ENCODE measurements around the gene ISOC1.

ISOC1 gene

DNA sequence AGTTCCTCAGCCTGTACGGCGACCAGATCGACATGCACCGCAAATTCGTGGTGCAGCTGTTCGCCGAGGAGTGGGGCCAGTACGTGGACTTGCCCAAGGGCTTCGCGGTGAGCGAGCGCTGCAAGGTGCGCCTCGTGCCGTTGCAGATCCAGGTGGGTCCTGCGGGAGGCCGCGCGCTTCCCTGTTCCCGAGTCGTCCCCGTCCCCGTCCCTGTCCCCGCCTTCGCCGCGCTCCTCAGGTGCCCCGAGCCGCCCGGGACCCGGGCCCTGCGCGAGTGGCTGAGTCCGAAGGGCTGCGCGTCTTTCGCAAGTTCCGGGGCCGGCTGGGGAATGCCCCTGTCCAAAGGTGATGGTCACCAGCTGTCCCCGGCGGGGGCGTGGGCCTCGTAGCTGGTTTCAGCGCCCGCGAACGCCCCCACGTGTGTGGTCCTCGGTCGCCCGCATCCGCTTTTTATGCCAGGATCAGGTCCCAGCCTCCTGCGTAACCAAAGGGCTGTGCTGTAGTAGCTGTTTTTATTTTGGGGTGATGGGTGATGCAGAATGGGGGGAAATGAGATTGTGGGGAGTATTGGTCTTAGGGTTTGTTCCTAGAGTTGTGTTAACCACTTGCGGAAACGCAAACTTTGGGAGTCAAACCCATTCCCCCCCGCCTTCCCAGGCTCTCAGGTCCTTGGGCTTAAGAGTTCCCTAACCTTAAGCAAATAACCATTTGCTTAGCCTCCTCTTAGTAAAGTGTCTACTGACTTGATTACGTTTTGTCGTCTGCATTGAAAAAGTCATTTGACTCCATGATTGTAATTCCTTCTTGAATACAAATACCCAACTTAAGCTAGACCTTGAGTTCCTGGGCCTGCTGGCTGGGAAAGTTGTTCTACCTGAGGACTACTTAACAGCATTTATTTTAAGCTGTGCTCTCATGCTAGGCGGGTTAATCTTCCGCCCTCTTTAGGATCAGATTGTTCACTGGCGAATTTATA, 663 bp downstream of the ISOC1 start:
- peak; percentile 17 for DNase-seq

DNA sequence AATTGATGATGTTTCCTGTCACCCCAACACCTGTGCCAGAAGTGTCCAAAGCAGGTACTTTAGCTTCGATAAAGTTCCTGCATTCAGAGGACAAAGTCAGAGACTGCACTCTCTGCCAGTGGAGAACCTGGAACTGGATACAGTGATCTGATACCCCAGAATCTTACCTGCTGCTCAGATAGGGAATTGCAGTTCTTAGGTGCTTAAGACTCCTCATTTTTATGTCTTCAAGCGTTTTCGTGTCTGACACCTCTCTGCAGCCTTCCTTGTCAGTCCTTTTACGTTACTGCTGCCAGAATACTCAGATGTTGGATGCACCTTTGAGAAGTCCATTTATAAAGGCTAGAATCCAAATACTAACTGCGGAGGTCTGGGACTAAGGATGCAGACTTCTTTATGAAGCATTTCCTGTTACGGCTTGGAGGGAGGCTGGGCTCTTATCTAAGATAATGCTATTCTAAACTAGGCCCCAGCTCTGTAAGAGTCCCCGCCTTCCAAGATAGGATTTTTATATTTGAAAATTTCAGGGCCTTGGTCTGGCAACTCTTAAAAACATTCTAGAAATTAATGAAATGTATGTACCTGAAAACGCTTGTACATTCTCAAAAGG, 1.9 kb downstream of the ISOC1 start:
- no peak for DNase-seq

DNA sequence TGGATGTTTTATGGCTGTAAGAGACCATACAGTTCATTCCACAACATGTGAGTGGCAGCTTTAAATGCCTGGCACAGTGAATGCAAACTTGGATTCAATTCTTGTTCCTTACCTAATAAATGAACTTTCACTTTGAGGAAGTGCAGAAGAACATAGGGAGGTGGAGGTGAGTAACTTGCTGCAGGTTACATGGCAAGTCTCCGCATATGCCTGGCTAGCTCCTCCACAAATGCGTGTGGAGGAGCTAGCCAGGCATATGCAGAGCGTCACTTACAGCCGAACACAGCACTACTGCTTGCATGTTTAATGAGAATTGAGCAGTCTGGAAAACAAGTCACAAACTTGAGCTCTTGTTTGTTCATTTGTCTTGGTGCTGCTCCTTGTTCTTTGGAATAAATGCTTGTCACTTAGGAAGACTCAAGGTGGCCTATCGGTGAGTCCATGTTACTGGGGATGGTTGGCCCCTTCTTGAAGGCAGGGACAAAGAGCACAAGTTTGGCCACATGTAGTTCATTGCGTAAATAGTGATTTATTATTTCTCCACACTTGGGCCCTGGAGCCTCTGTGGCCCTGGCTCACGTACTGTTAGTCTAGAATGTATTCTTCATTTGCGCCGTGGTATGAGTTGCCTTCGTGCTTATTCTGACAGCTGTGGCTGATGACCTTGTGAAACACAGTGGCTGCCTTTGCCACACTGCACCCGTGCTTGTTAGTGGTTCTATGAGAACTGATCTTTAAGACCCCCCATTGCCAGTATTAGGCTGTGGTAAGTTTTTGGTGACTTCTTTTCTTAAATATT, 3.1 kb downstream of the ISOC1 start:
- DNase-seq: no peak

DNA sequence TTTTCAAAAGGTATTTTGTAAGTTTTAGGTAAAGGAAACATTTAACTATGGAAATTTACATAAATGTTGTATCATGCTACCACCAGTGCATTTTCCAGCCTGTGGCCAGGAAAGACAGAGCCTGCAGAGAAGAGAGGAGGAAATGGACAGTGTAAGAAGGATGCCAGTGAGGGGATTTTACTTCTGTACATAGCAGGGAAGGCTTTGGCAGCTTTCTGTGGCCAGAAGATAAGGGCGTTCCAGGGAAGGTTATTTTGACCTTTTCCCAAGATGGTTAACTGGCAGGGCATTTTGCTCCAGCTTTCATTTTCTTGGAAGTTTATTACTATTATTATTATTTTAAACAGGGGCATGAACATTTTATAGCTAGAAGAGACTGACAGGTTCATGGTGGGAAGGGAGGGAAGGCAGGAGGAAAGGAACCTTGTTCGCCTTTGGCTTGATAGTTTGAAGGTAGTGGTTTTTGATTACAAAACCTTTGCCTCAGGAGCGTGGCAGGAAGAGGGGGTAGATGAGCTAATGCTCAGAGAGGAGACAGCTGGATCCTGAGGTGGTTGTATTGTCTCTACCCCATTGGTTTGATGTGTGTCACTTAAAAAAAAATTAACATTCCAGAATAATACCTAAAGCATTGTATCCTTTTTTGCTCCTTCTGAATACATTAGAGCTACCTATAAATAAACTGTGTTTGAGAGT, 4.1 kb downstream of the ISOC1 start:
- no peak for DNase-seq

DNA sequence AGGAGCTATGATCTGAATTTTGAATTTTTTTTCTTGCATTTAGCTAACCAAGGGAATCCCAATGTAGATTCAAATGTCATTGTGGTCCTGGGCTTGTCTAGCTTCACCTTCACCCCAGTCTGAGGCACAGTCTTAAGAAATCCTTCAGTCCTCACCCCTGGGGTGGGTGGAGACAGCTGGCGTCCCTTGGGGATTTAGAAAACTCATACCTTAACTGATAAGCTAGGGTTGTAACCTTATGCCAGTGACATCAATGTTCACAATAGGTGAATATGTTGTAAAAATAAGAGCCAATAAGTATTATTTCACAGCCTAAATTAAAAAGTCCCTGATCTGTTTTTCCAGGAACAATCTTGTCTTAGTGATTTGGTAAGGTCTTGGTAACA, 4.6 kb downstream of the ISOC1 start:
- DNase-seq: no peak

DNA sequence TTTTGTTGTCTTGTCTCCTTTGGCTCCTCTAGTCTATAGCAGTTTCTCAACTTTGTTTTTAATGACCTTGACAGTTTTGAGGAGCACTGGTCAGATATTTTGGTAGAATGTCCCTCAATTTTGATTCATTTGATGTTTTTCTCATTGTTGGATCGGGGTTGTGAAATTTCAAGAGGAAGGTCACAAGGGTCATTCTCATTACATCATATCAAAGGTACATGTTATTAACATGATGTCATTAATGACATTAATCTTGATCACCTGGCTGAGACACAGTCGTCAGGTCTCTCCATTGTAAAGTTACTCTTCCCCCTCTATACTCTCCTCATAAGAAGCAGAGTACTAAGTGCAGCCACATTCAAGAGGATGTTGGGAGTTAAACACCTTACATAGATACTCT, 7.2 kb downstream of the ISOC1 start:
- no peak for DNase-seq

DNA sequence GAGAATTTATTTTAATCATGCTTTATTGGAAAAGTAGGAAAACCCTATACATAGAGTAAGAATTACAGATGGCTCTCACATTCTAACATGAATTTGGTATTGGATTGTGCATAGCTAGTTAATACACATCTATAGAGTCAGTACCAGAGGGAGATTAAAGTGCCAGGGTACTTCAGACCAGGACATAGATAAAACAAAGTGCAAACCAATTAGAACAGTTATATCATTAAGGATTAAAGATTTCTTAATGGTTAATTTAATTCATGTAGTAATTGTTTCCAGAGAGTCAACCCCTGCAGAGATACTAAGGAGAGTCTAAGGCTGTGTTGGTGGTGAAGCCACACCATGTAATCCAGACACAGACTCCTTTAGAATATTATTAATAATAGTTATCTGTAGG, 8.8 kb downstream of the ISOC1 start:
- DNase-seq: no peak

DNA sequence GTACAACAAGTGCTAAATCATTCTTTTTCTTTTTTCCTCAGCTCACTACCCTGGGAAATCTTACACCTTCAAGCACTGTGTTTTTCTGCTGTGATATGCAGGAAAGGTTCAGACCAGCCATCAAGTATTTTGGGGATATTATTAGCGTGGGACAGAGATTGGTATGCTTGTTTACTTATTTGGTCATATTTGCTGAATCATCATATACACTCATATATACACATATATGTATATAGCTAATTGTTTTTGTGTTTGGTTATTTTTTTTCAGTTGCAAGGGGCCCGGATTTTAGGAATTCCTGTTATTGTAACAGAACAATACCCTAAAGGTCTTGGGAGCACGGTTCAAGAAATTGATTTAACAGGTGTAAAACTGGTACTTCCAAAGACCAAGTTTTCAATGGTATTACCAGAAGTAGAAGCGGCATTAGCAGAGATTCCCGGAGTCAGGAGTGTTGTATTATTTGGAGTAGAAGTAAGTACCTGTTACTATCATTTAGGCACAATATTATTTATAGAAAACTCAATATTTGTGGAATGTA, 10.4 kb downstream of the ISOC1 start:
- DNase-seq: no peak

DNA sequence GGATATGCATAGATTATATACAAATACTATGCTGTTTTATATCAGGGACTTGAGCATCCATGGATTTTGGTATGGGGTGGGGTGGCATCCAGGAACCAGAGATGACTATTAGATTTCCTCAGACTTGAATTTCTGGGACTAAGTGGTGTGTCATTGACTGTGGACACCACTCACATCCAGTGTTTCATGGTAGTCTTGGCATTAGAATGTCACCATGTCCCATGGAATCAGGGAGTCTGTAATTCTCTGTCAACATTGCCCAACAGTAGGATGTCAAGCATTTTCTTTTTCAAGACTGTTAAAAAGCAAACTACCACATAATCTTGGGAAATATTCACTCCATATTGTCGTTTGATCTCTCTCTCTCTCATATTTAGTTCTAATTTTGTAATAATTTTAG, 13.1 kb downstream of the ISOC1 start:
- DNase-seq: no peak

DNA sequence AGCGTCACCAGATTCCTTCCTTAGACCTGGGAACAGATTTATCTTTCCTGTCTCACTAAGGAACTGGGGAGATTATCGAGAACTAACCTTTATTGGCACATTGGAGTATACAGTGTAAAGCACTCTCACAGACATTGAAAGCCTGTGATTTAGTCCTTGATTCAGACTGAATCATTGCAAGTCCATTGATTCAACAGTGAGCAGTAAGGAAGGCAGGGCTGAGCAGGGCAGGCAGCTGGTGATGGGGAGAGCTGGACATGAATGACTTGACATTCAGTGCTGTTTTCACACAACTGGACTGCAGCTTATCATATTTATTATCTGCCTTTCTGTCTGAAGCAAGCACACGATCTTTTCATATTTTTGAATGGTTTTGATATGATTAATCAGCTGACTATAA, 16.2 kb downstream of the ISOC1 start:
- DNase-seq: peak; percentile 3

DNA sequence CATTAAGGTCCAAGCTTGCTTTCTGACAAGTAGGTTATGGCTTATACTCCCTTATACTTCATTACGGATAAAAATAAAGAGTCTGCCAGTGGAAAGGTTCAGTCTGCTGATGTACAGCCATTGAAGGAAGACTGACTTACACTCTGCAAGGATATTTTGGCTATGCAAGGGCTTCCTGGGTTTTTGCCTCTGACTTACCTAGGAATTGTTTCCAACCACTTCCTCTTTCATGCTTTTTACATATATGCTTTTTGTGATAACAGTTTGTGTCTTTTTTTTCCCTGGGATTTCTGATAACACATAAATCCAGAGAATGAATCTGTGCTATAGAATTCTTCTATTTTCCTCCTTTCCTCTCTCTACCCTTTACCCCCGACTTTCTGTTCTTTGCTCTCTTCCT, 16.8 kb downstream of the ISOC1 start:
- no peak for DNase-seq

DNA sequence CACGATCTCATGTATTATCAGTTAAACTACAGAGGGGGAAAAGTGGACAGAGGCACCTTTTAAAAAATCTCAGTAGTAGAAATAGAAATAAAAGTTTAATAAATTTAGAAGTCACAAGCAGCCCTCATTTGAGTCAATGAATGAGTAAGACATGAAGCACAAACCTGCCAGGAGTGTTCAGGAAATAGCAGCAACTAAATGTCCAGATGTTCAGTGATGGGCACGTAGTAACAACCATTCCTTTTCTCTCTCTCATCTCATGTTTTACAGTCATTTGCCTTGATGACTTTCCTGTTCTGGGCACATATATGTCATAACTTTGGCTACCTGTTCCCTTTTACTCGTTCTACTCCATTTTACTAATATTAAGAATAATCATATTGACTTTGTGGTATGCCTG, 17.7 kb downstream of the ISOC1 start:
- DNase-seq: no peak

DNA sequence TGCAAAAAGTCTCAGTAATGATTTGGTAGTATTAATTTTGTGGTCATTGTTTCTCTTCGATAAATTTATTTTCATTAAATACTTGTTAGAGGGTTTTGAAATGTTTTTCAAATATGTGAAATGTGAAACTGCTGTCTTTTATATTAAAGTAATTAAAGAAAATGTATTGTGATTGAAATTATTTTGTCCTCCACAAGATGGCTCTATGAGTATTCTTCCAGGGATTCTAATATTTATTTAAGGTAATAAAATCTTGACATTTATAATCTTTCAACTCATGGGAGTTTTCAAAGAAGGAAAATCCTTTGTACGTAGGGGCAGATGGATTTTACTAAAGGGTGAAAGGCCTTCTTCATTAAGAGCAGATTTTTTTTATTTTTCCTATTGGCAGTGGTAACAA, 19.3 kb downstream of the ISOC1 start:
- DNase-seq: no peak

DNA sequence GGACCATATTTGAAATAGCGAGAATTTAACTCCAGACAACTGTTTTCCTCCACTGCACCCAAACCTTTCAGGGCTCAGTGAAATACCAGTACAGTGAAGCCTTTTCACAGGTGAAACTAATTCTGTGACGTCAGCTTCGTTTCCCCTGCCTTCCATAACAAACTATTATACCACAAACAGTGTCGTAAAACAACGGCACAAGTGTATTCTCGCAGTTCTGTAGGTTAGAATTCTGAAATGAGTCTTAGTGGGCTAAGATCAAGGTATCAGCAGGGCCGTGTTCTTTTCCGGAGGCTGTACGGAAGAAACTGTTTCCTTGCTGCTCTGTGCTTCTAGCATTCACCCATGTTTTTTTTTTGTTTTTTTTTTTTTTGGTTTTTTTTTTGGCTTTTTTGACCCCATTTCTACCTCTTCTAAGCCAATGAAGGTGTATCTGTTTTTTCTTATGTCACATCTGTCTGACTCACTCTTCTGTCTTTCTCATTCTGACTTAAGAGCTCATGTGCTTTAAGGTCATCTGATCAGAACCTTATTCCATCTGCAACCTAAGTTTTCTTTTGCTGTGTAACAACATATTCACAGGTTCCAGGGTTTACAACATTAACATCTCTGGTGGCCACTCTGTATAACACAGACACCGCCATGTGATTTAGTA, 20.1 kb downstream of the ISOC1 start:
- no peak for DNase-seq

DNA sequence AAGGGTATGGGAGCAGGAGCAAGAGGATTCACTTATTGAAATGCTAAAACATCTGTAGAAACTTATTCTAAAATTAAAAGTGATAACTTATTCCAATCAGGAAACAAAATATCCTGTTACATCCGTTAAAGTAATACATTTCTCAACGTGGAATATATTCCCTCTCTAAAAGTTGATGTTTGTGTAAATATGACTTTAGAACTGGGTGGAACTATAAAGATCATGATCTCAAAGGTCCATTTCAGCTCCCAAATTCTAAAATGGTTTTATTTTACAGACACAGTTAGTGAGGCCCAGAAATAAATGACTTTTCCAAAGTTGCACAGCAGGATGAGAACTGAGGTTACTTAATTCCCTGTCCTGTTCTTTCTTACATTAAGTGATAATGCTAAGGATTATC, 21.1 kb downstream of the ISOC1 start:
- DNase-seq: no peak

DNA sequence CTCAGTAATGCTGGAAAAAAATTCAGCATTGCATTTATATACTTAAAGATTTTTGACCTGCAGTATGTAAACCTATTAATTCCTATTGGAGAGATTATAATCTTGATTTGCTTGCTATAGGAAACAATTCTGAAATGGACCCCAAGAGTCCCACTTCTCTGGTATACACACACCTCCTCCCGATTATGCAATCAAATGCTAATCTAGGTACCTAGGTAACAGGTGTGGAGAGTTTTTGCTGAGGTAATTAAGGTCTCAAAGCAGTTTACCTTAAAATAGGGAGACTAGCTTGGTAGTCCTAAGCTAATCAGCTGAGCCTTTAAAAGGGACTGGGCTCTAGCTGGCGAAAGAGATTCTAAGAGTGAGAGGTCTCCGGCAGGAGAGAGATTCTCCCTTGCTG, 22.2 kb downstream of the ISOC1 start:
- no peak for DNase-seq

DNA sequence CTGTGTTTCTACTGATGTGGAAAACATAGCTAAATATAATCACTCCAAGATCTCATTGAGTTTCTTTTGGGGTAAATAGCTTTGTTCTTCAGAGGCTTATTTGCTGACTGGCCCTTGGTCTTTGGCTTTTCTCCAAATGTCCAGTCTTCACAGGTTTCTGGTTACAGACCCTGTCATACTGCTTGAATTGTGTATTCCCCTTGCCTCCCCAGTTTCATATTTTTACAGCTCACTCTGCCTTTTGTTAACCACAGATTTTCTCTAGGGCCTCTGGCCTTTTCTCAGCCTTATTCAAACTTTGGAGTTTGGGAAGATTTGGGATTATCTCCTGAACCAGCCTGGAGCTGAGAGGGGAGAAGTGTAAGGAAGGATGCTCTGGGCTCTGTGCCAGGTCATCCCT, 23.9 kb downstream of the ISOC1 start:
- DNase-seq: no peak

DNA sequence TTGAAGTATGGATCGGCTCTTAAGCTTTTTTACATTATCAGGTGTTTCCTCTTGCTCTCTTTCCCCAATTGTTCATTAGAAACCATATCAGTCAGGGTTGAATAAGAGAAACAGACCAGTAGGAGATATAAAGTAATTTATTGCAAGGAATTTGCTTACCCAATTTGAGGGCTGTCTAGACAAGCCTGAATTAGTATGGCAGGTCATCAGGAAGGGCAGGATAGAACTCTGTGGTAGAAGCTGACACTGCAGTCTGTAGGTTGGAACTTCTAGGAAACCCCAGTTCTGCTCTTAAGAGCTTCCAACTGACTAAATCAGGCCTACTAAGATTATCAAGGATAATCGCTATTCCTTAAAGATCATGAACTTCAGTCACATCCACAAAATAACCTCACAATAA, 24.3 kb downstream of the ISOC1 start:
- no peak for DNase-seq

DNA sequence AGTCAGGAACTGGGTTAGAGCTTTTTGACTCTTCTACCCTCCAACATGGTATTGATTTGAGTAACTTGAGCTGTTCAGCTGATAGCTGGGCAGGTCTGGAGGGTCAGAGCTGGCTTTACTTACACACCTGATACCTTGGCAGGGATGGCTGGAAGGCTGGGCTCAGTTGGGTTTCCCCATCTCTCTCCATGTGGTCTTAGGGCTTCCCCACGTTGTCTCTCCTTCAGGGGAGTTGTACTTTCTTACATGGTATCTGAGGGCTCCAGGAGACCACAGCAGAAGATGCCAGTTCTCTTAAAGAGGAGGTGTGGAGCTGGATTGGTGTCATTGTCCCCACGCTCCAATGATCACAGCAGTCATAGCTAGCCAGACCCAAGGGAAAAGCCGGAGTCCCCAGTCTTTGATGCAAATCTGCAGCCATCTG, 25.6 kb downstream of the ISOC1 start:
- DNase-seq: no peak

DNA sequence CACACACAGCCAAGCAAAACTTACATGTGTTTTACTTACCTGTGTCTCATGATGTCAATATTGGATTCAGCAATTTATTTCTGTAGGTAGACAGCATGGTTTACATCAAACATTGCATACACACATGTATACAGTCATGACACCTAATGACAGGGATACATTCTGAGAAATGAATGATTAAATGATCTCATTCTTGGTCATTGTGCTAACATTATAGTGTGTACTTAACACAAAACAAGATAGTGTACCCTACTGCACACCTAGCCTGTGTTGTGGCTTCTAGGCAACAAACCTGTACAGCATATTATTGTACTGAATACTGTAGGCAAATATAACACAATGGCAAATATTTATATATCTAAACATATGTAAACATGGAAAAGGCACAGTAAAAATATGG, 28.0 kb downstream of the ISOC1 start:
- DNase-seq: no peak

DNA sequence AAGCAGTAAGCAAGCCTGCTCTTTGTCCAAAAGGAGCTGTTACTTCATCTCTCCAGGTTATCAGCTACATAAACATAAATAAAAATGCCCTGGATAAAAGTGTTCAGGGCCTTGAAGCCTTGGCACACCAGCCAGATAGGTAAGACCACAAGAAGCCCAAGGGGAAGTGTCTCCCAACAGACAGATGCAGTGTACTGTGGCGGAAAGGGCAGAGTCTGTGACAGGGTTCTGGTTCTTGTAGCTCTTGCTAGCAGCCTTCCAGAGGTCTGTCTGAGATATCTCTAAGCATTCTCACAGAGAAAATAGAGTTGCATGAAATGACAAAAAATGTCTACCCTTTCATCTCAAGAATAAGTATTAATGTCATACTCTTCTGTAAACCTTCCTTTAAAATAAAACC, 30.1 kb downstream of the ISOC1 start:
- no peak for DNase-seq

DNA sequence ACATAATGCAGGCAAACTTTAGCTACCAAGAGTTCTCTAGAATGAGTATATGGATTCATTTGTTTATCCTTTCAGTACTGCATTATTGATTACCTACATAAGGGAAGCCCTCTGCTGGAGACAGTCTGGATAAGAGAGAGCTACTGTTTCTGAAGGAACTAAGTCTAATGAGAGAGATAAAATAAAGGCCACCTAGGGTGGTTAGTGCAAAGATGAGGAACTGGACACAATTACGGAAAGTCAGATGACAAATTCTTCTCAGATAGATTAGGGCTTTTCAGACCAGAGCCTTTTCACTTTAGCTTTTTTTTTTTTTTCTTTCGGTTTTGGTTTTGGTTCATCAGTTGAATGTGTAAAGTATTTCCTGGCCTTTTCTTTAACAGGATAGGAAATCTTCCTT, 31.3 kb downstream of the ISOC1 start:
- DNase-seq: no peak
